ENCODE results near the gene WNK2.

DNA sequence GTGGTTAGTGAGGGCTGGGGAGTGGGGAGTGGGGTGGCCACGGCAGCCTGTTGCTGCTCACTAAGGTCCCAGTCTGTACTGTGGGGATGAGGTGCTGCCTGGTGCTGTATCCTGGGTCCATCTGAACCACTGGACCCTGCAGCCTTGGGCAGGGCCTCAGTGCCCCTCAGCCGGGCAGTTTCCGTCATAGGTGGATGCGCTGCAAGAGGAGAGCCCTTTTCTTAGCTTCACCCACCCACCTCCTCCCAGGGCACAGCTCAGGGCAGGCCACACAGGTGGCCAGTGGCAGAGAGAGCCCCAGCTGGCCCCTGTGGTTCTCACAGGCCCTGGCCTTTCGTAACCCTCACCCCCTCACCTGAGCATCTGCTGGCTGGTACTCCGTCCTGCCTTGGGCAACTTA, 46.2 kb downstream of the WNK2 start:
- TF ChIP-seq, protein P1, sequence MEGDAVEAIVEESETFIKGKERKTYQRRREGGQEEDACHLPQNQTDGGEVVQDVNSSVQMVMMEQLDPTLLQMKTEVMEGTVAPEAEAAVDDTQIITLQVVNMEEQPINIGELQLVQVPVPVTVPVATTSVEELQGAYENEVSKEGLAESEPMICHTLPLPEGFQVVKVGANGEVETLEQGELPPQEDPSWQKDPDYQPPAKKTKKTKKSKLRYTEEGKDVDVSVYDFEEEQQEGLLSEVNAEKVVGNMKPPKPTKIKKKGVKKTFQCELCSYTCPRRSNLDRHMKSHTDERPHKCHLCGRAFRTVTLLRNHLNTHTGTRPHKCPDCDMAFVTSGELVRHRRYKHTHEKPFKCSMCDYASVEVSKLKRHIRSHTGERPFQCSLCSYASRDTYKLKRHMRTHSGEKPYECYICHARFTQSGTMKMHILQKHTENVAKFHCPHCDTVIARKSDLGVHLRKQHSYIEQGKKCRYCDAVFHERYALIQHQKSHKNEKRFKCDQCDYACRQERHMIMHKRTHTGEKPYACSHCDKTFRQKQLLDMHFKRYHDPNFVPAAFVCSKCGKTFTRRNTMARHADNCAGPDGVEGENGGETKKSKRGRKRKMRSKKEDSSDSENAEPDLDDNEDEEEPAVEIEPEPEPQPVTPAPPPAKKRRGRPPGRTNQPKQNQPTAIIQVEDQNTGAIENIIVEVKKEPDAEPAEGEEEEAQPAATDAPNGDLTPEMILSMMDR (IDR thresholded peaks at IDR 0.05), result no peak
- TF ChIP-seq EZH2 (IDR thresholded peaks at IDR 0.05) (no peak), EZH2phosphoT487 (IDR thresholded peaks at IDR 0.05) (no peak)

Measured in neural progenitor cell (in vitro differentiated cells).